HEK293 (cell line): Measurements from ENCODE around the gene PLCH2.
A peak's percentile ranks its signal among the peaks of the same experiment; 100 is the strongest.

ENCODE experiments used
- CTCF ChIA-PET: fragments of 350-600 bp; formaldehyde crosslinking; extraction: SDS; loops from one replicate; lab custom pipeline; 2021; ENCODE audit warnings: antibody characterized with exemption; lab: Yijun Ruan, JAX
- POLR2A ChIA-PET: fragments of 300-600 bp; formaldehyde crosslinking; extraction: SDS; loops from one replicate; lab custom pipeline; 2020; ENCODE audit warnings: antibody characterized with exemption, inconsistent platforms; lab: Yijun Ruan, JAX
- H3K27ac ChIP-seq: fragments of 200-500 bp; sonication (Bioruptor generic); 2 replicates; pipeline ENCODE4 v1.5.1; 2014; ENCODE audit warnings: low read depth, low read length, control low read depth, inconsistent platforms; ENCODE audit errors: extremely low read depth
- H3K36me3 ChIP-seq, 2 experiments: fragments of 200-500 bp in 1 of 2; sonication (Bioruptor generic) in 1 of 2; 1 replicate in 1 of 2; 2 replicates in 1 of 2; pipeline ENCODE4 v1.5.1; 2014 to 2017; ENCODE audit warnings: inconsistent platforms in 2 of 2, low read length in 2 of 2; ENCODE audit not compliant: control insufficient read depth in 2 of 2, insufficient read depth in 1 of 2
- H3K4me1 ChIP-seq: fragments of 200-500 bp; sonication (Bioruptor generic); 2 replicates; pipeline ENCODE4 v1.5.1; 2014; ENCODE audit warnings: mild to moderate bottlenecking, low read length, inconsistent platforms; ENCODE audit not compliant: control insufficient read depth, insufficient read depth
- H3K4me3 ChIP-seq: 2 replicates; pipeline ENCODE4 v1.5.1; 2011; ENCODE audit warnings: low read depth, mild to moderate bottlenecking, control low read depth, low read length, moderate library complexity
- H3K9me3 ChIP-seq: fragments of 200-500 bp; sonication (Bioruptor generic); 2 replicates; pipeline ENCODE4 v1.5.1; 2014; ENCODE audit warnings: low read depth, low read length, inconsistent platforms; ENCODE audit not compliant: control insufficient read depth, insufficient read depth
- BCL6B ChIP-seq: fragments of 450-650 bp; formaldehyde crosslinking; IDR thresholded peaks from 2 replicates; pipeline ENCODE4 v1.5.1; 2017; ENCODE audit warnings: missing biosample characterization, missing genetic modification characterization
- EGR2 ChIP-seq: fragments of 450-650 bp; formaldehyde crosslinking; IDR thresholded peaks from 2 replicates; pipeline ENCODE4 v1.5.1; 2016; ENCODE audit warnings: low read depth, missing biosample characterization, missing genetic modification characterization
- GFI1B ChIP-seq: fragments of 450-650 bp; formaldehyde crosslinking; IDR thresholded peaks from 2 replicates; pipeline ENCODE4 v1.5.1; 2016; ENCODE audit warnings: missing biosample characterization, missing genetic modification characterization
- GLIS1 ChIP-seq: fragments of 450-650 bp; formaldehyde crosslinking; IDR thresholded peaks from 2 replicates; pipeline ENCODE4 v1.5.1; 2016; ENCODE audit warnings: missing biosample characterization, missing genetic modification characterization
- GLIS2 ChIP-seq: fragments of 450-650 bp; formaldehyde crosslinking; IDR thresholded peaks from 2 replicates; pipeline ENCODE4 v1.5.1; 2016; ENCODE audit warnings: missing biosample characterization, missing genetic modification characterization
- HOXC10 ChIP-seq: sonication (generic); formaldehyde crosslinking; IDR thresholded peaks from 2 replicates; pipeline ENCODE4 v1.8.1; 2023; ENCODE audit warnings: mild to moderate bottlenecking, missing genetic modification reagents
- KLF1 ChIP-seq: fragments of 450-650 bp; formaldehyde crosslinking; IDR thresholded peaks from 2 replicates; pipeline ENCODE4 v1.5.1; 2016; ENCODE audit warnings: missing biosample characterization, missing genetic modification characterization
- KLF10 ChIP-seq: fragments of 450-650 bp; IDR thresholded peaks from 2 replicates; pipeline ENCODE4 v1.5.1; 2018; ENCODE audit warnings: missing biosample characterization, mild to moderate bottlenecking, missing genetic modification characterization
- PRDM6 ChIP-seq: fragments of 450-650 bp; formaldehyde crosslinking; IDR thresholded peaks from 2 replicates; pipeline ENCODE4 v1.5.1; 2017; ENCODE audit warnings: missing biosample characterization, missing genetic modification characterization
- TRIM28 ChIP-seq: IDR thresholded peaks from 2 replicates; pipeline ENCODE4 v1.6.1; 2011; ENCODE audit warnings: low read length, control low read depth, borderline replicate concordance
- ZBTB17 ChIP-seq: fragments of 450-650 bp; formaldehyde crosslinking; IDR thresholded peaks from 2 replicates; pipeline ENCODE4 v1.5.1; 2016; ENCODE audit warnings: missing biosample characterization, missing genetic modification characterization
- ZFHX2 ChIP-seq: fragments of 450-650 bp; formaldehyde crosslinking; conservative IDR thresholded peaks from 2 replicates; pipeline ENCODE4 v1.5.1; 2016; ENCODE audit warnings: missing biosample characterization, missing genetic modification characterization
- ZIC2 ChIP-seq: fragments of 450-650 bp; formaldehyde crosslinking; IDR thresholded peaks from 2 replicates; pipeline ENCODE4 v1.5.1; 2016; ENCODE audit warnings: missing biosample characterization, missing genetic modification characterization
- ZNF169 ChIP-seq: fragments of 450-650 bp; formaldehyde crosslinking; IDR thresholded peaks from 2 replicates; pipeline ENCODE4 v1.5.1; 2016; ENCODE audit warnings: missing biosample characterization, missing genetic modification characterization
- ZNF211 ChIP-seq: fragments of 450-650 bp; formaldehyde crosslinking; IDR thresholded peaks from 2 replicates; pipeline ENCODE4 v1.5.1; 2016; ENCODE audit warnings: low read depth, missing biosample characterization, missing genetic modification characterization
- ZNF248 ChIP-seq: fragments of 450-650 bp; formaldehyde crosslinking; IDR thresholded peaks from 2 replicates; pipeline ENCODE4 v1.5.1; 2017; ENCODE audit warnings: missing biosample characterization, missing genetic modification characterization
- ZNF266 ChIP-seq: fragments of 450-650 bp; formaldehyde crosslinking; IDR thresholded peaks from 2 replicates; pipeline ENCODE4 v1.5.1; 2016; ENCODE audit warnings: missing biosample characterization, missing genetic modification characterization, low read depth
- ZNF404 ChIP-seq: fragments of 450-650 bp; formaldehyde crosslinking; IDR thresholded peaks from 2 replicates; pipeline ENCODE4 v1.5.1; 2017; ENCODE audit warnings: missing biosample characterization, missing genetic modification characterization
- ZNF513 ChIP-seq: fragments of 450-650 bp; IDR thresholded peaks from 2 replicates; pipeline ENCODE4 v1.5.1; 2018; ENCODE audit warnings: missing biosample characterization, missing genetic modification characterization
- ZNF549 ChIP-seq: fragments of 450-650 bp; IDR thresholded peaks from 2 replicates; pipeline ENCODE4 v1.5.1; 2018; ENCODE audit warnings: missing biosample characterization, missing genetic modification characterization, mild to moderate bottlenecking, inconsistent platforms, moderate library complexity
- ZNF596 ChIP-seq: fragments of 450-650 bp; IDR thresholded peaks from 2 replicates; pipeline ENCODE4 v1.5.0; 2018; ENCODE audit warnings: missing biosample characterization, mild to moderate bottlenecking, missing genetic modification characterization, moderate library complexity
- ZNF626 ChIP-seq: fragments of 450-650 bp; sonication (Bioruptor Pico); formaldehyde crosslinking; IDR thresholded peaks from 2 replicates; pipeline ENCODE4 v1.5.1; 2018; ENCODE audit warnings: missing biosample characterization, missing genetic modification characterization, inconsistent platforms
- ZSCAN23 ChIP-seq: fragments of 450-650 bp; formaldehyde crosslinking; IDR thresholded peaks from 2 replicates; pipeline ENCODE4 v1.5.1; 2016; ENCODE audit warnings: missing biosample characterization, missing genetic modification characterization
- ZSCAN4 ChIP-seq: fragments of 450-650 bp; formaldehyde crosslinking; IDR thresholded peaks from 2 replicates; pipeline ENCODE4 v1.5.1; 2017; ENCODE audit warnings: missing biosample characterization, missing genetic modification characterization
- TF ChIP-seq, protein P1 (sequence below): fragments of 450-650 bp; IDR thresholded peaks from 2 replicates; pipeline ENCODE4 v1.5.1; 2018; ENCODE audit warnings: missing biosample characterization, mild to moderate bottlenecking, missing genetic modification characterization
- TF ChIP-seq, protein P2 (sequence below): fragments of 450-650 bp; formaldehyde crosslinking; IDR thresholded peaks from 2 replicates; pipeline ENCODE4 v1.5.1; 2017; ENCODE audit warnings: missing biosample characterization, missing genetic modification characterization
- TF ChIP-seq, protein P3 (sequence below): fragments of 450-650 bp; formaldehyde crosslinking; IDR thresholded peaks from 2 replicates; pipeline ENCODE4 v1.5.1; 2016; ENCODE audit warnings: missing biosample characterization, missing genetic modification characterization

Gene PLCH2

DNA sequence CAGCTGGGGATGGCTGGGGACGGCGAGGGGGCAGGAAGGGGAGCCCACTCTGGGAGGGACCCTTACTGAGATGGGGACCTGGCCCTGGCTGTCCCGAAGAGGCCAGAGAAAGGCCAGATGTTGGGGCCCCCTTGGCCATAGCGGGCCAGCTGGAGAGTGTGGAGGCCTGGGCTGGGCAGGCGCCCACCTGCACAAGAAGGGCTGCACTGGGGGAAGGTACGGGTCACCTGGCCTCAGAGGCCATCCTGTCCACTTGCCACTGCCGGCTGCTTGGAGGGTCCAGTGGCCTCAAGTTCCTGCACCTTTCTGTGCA lies 5.0 kb upstream of the PLCH2 start (continued):
- no peak for TF ChIP-seq ZNF549 (tag by site-specific recombination)
- TF ChIP-seq ZNF169: no peak
- TF ChIP-seq ZSCAN23 (tag by site-specific recombination): no peak
- TF ChIP-seq ZNF626: no peak
- no peak for TF ChIP-seq EGR2 (tag by site-specific recombination)
- TF ChIP-seq, all 188 proteins: peak for 0

DNA sequence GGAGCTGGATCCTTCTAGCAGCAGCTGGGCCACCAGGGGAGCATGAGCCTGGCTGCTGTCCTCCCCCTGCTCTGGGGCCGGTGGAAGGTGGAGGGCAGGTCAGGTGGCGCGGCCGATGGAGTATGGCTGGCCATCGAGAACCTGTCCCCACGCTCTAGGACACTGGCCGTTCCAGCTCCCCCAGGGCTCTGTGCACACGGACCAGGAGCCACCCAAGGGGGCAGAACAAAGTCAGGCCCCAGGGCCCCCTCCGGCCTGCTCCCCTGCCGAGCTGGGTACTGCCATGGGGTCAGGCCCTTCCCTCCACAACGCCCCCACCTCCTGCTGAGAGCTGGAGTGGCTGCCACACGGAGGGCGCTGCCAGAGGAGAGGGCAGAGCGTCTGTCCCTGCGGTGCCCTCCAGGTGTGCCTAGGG lies 4.5 kb upstream of the PLCH2 start:
- ChIA-PET CTCF (interaction anchor here (0.6 kb wide), 1 partner anchor 91 kb away, joined by 3 read pairs; no protein-coding TSS in a partner anchor), POLR2A (no interaction called here)
- no peak for TF ChIP-seq ZNF596 (tag by site-specific recombination)
- peak; percentile 53; the same call in 1 of the 2 replicates for TF ChIP-seq GLIS2 (tag by site-specific recombination)
- TF ChIP-seq ZBTB17: no peak
- TF ChIP-seq HOXC10 (CRISPR knock-in tag): no peak
- no peak for TF ChIP-seq BCL6B (tag by site-specific recombination)
- no peak for TF ChIP-seq ZNF513
- TF ChIP-seq ZNF248 (tag by site-specific recombination): no peak
- TF ChIP-seq ZIC2: peak; percentile 87
- TF ChIP-seq TRIM28: no peak
- TF ChIP-seq, protein P1, sequence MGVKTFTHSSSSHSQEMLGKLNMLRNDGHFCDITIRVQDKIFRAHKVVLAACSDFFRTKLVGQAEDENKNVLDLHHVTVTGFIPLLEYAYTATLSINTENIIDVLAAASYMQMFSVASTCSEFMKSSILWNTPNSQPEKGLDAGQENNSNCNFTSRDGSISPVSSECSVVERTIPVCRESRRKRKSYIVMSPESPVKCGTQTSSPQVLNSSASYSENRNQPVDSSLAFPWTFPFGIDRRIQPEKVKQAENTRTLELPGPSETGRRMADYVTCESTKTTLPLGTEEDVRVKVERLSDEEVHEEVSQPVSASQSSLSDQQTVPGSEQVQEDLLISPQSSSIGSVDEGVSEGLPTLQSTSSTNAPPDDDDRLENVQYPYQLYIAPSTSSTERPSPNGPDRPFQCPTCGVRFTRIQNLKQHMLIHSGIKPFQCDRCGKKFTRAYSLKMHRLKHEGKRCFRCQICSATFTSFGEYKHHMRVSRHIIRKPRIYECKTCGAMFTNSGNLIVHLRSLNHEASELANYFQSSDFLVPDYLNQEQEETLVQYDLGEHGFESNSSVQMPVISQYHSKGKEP (tag by site-specific recombination): no peak
- TF ChIP-seq KLF1 (tag by site-specific recombination): no peak
- peak; percentile 97 for TF ChIP-seq GLIS1
- TF ChIP-seq ZNF404 (tag by site-specific recombination): no peak
- no peak for TF ChIP-seq ZNF211 (tag by site-specific recombination)
- no peak for TF ChIP-seq ZFHX2 (tag by site-specific recombination)
- TF ChIP-seq, protein P2, sequence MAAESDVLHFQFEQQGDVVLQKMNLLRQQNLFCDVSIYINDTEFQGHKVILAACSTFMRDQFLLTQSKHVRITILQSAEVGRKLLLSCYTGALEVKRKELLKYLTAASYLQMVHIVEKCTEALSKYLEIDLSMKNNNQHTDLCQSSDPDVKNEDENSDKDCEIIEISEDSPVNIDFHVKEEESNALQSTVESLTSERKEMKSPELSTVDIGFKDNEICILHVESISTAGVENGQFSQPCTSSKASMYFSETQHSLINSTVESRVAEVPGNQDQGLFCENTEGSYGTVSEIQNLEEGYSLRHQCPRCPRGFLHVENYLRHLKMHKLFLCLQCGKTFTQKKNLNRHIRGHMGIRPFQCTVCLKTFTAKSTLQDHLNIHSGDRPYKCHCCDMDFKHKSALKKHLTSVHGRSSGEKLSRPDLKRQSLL (tag by site-specific recombination): no peak
- TF ChIP-seq ZSCAN4 (tag by site-specific recombination): no peak
- TF ChIP-seq, protein P3, sequence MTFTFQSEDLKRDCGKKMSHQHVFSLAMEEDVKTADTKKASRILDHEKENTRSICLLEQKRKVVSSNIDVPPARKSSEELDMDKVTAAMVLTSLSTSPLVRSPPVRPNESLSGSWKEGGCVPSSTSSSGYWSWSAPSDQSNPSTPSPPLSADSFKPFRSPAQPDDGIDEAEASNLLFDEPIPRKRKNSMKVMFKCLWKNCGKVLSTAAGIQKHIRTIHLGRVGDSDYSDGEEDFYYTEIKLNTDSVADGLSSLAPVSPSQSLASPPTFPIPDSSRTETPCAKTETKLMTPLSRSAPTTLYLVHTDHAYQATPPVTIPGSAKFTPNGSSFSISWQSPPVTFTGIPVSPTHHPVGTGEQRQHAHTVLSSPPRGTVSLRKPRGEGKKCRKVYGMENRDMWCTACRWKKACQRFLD (tag by site-specific recombination): no peak
- no peak for TF ChIP-seq KLF10
- no peak for TF ChIP-seq GFI1B (tag by site-specific recombination)
- no peak for TF ChIP-seq PRDM6 (tag by site-specific recombination)
- no peak for TF ChIP-seq ZNF266 (tag by site-specific recombination)

More for the DNA sequence above, 4.5 kb upstream of the PLCH2 start:
- Histone ChIP-seq H3K36me3 (no peaks in the 10 kb centered on the region), H3K27ac (no peak overlapping the region), H3K9me3 (no peaks in the 10 kb centered on the region), H3K4me3 (no peak overlapping the region), H3K4me1 (no peaks in the 10 kb centered on the region)
